Occipital lobe (tissue), 2 donors: ENCODE measurements around the gene PGBD5. TPM values are rescaled to one million over a fixed set of nuclear protein-coding genes. Genes with fewer than 3 reads are reported as not detected.

Experiments
- DNase-seq: peaks from one replicate; lab custom pipeline; 2025; lab: John Stamatoyannopoulos, UW
- total RNA-seq: library from RNA; depleted of rRNA; stranded (reverse); fragments of >200 nt; gene quantifications from one replicate; pipeline ENCODE4 v1.2.3, GENCODE V29; 2014

Gene PGBD5
- total RNA-seq, 1 donor from 2014 or later = 25.6 TPM

- no peak for DNase-seq
Observed at GRCh38 chr1:230398856-230399255, 27.3 kb downstream of the PGBD5 start.

DNA sequence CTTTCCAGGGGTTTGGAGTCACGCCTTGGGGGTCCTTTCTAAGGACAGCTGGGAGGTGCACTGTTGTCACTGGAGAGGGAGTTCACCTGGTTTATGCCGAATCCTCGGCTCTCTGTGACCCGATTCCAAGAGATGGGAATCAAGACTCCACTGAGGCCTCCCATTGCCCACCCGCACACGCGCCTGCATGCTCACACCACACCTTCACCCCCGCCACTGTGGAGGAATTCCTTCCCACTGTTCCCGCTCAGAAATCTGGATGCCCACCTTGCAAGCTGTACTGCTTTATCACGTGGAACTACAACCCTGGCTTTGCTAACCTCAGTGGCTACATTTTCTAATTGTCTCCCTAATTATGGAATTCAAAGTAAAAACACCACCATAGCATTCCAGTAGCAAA is 29.2 kb downstream of the PGBD5 start:
- no peak for DNase-seq

- DNase-seq = no peak
Observed at GRCh38 chr1:230395932-230396331, 30.2 kb downstream of the PGBD5 start.

DNA sequence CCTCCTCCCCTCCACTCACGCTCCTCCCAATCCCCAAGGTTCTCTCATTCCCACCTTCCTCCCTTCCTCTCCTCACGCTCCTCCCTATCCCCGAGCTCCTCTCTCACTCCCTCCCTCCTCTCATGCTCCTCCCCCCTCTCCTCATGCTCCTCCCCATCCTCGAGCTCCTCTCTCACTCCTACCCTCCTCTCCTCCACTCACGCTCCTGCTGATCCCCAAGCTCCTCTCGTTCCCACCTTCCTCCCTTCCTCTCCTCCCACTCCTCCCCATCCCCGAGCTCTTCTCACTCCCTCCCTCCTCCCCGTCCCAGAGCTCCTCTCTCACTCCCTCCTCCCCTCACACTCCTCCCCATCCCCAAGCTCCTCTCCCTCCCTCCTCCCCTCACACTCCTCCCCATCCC is 31.4 kb downstream of the PGBD5 start:
- no peak for DNase-seq

DNA sequence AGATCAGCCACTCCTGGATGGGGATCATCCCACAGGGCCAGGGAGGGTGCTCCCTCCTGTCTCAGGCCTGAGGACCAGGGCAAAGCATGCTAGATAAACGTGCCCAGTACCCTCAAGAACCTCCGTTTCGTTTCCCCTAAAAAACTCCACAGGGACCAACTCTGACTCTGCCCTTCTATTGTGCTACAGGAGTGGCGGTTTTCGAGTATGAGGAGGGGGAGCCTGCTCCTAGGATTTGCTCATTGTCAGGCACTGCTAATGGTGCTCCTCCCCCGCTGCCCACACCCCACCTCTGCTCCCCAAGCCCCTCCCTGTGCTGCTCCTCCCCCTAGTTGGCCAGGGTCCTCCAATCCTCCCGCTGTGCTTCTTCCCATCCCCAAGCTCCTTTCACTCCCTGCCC is 32.0 kb downstream of the PGBD5 start:
- no peak for DNase-seq

DNA sequence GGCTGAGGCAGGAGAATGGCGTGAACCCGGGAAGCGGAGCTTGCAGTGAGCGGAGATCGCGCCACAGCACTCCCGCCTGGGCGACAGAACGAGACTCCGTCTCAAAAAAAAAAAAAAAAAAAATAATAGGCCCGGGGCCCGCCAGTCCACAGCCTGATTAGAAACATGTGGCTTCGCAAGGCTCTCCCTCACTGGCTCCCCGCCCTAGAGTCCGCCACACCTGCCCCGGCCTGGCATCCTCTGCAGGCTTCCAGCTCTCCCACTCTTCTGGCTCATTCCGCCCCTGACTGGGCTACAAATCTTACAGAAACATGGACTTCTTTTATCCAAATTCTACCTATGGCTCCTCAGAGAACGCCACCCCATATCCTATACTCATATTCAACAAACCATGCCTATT is 32.4 kb downstream of the PGBD5 start:
- DNase-seq = no peak

- no peak for DNase-seq
Observed at GRCh38 chr1:230392920-230393521, 33.1 kb downstream of the PGBD5 start.

GRCh38 chr1:230392536-230392909 is 33.6 kb downstream of the PGBD5 start:
- DNase-seq = no peak

- DNase-seq = no peak
Observed at GRCh38 chr1:230391776-230392535, 34.2 kb downstream of the PGBD5 start.

DNA sequence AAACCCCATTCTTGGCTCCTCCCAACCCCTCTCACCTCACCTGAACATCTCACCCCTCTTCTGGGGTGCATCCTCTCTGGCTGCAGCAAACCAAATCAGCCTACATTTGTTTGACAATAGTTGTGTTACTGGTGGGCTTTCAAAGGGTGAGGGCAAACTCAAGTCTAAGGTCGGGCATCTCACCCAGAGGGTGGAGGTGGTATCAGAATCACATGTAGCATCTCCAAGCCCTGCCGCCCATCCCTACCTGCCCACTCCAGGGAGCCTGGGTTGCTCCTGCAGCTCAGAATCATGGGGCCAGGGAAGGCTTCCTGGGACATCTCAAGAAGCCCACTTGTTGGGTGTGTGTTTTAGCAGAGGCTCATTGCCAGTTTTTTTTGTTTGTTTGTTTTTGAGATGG is 35.8 kb downstream of the PGBD5 start:
- DNase-seq = no peak

- no peak for DNase-seq
Observed at GRCh38 chr1:230387876-230388275, 38.3 kb downstream of the PGBD5 start.

GRCh38 chr1:230387296-230387695 is 38.8 kb downstream of the PGBD5 start:
- DNase-seq = no peak

- no peak for DNase-seq
Observed at GRCh38 chr1:230386637-230387262, 39.4 kb downstream of the PGBD5 start.

- DNase-seq = no peak
Observed at GRCh38 chr1:230385930-230386329, 40.2 kb downstream of the PGBD5 start.

DNA sequence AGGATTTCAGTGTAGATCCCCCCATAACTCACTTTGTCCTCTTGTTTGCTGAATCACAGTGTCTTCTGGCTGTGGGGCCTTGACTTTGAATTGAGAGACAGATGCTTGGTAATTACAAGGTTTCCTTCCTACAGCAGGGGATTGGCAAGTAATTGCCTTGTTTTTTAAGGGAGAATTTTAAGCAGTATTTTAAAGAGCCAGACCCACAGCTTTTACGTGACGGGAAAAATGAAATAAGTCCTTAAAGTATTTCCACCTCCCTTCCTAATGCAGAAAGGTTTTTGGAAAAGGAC is 41.0 kb downstream of the PGBD5 start:
- DNase-seq = no peak

DNA sequence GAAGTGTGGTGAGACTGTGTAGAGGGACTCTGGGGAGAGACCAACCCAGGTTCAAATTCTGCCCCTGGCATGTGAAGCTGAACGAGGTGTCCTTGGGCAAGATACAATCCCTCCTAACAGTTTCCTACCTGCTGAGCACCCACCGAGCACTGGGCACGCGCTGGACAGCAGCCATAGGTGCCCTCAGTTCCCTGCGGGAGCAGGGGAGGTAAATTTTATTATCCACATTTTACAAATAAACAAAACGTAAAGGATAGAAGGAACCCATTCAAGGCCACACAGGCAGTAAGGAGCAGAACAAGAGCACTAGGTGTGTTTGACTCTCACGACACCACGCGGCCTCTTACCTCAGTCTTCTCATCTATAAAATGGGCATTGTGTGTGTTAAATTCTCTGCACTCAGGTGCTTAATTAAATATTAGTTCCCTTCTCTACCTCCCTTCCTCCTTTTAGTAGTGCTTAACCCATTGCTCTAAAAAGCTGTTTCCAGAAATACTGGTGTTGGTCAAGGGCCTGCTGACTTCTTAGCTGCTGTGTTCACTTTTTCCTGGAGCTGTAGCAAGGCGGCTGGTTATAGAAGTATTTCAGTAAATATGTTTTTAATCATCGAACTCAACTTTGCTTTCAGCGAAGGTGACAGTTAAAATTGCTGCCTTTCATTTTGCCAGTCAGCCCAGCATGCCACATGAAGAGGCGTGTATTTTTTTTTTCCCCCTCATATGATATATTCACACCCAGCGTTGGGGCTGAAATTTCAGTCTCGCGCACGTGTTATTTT is 41.6 kb downstream of the PGBD5 start:
- no peak for DNase-seq

GRCh38 chr1:230383425-230383824 is 42.7 kb downstream of the PGBD5 start:
- no peak for DNase-seq

DNA sequence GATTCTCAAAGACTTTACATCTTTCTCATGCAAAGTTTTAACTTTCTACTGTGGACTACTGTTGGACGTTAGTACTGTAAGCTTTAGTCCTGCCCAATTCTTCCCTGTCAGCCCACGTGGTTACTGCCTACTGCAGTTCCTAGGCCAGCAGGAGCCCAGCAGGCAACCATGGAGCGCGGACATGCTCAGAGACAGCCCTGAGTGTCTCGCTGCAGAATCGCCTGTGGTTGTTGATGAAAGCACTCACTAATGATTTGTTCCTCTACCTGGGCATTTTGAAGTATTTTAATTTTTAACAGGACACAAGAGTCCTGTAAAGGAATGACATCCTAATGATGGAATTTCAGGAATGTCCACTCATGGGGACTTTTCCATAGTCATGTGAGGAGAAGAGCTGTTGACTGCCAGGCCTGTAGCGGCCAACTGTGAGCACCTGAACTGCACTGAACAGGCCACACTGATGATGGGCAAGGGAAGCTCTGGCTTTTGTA is 44.1 kb downstream of the PGBD5 start:
- no peak for DNase-seq

GRCh38 chr1:230381585-230381984 is 44.5 kb downstream of the PGBD5 start:
- no peak for DNase-seq

DNA sequence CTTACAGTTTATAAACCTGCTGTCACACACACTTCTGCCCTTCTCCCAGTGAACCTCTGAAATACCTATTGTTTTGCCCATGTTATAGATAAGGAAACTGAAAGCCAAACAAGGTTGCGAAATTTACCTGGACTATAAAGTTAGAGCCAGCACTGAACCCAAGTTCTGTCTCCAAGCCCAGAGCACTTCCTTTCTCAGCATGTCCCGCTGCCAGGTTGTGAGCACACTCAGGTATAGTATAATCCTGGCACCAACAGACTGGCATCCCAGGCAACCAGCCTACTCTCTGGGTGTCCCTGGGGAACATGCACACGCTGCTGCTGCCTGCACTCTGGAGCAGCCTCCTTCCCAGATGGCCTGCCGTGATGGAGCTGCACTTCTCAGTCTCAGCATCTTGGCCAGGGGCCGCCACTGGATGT is 45.1 kb downstream of the PGBD5 start:
- DNase-seq = no peak

DNA sequence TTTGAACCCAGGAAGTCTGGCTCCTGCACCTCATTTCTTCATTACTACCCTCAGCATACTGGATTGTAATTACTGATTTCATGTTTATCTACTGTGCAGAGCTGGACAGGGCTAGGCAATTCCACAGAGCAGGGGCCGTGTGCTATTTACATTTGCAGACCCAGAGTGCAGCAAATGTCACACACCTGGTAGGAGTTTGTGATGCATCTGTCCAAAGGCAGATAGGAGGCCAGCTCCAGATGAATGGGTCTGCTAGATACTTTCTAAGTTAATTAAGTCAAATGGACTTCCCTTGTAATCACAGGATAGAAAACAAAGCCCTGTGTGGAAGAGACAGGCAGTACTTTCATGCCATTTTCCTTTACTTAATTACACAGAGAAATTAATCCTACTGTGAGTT is 46.2 kb downstream of the PGBD5 start:
- no peak for DNase-seq

DNA sequence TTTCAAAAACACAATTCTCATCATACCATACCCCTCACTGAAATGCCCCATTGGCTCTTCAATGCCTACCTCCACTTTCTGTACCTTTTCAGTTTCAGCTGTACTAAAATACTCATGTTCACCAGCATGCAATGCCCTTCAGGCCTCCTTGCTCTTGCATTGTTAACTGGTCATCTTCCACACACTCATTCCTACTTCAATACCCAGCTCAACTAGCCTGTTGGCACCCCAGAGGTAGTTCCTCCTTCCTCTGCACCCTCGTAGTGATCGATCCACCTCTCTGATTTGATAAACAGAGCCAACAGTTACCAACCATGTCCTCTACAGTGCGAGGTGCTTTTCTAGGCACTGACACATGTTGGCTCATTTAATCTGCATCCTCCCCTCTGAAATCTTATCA is 46.7 kb downstream of the PGBD5 start:
- DNase-seq = no peak
